HepG2 (cell line): ENCODE results near the gene MYO1B. TPM values are rescaled to one million over a fixed set of nuclear protein-coding genes. Genes with fewer than 3 reads are reported as not detected.

Experiments used
- ATAC-seq: fragments of 200-7000 bp; cut with Tn5 transposase; 3 replicates; pipeline ENCODE4 v1.9.1; 2020; ENCODE audit warnings: mild to moderate bottlenecking, moderate library complexity
- BruUV-seq: library from RNA; stranded (reverse); fragments of 400-500 nt; replicated peaks from 2 replicates; lab custom pipeline; 2021; lab: Mats Ljungman, UMichigan
- CTCF ChIA-PET: fragments of 300-600 bp; formaldehyde crosslinking; extraction: SDS; loops from one replicate; lab custom pipeline; 2021; ENCODE audit warnings: low total read pairs, inconsistent platforms, low intra/inter-chr PET ratio; lab: Yijun Ruan, JAX
- POLR2A ChIA-PET: fragments of 350-600 bp; sonication (Branson Sonifier 250); formaldehyde crosslinking; loops from one replicate; lab custom pipeline; 2020; ENCODE audit warnings: antibody characterized with exemption, inconsistent platforms; lab: Yijun Ruan, JAX
- DNase-seq: peaks from one replicate; pipeline ENCODE4 v3.0.0-alpha.2; 2015; ENCODE audit warnings: low spot score
- FAIRE-seq: peaks from 3 replicates; lab custom pipeline; 2011; peaks lifted over from hg19 to GRCh38; lab: Jason Lieb, UNC
- H2AFZ ChIP-seq: one replicate; pipeline ENCODE4 v1.6.1; 2011; ENCODE audit warnings: low read length, inconsistent platforms
- H3K27ac ChIP-seq: fragments of 300-600 bp; 3 replicates; pipeline ENCODE4 v1.8.0; 2011; ENCODE audit warnings: mixed run types, mild to moderate bottlenecking, mixed read lengths, low read length, inconsistent platforms; ENCODE audit not compliant: insufficient read depth; ENCODE audit errors: extremely low read length
- H3K27me3 ChIP-seq, 2 experiments: fragments of 200-600 bp in 1 of 2; 2 replicates in 1 of 2; 3 replicates in 1 of 2; pipeline versions ENCODE4 v1.6.0 to v1.8.0; 2011; ENCODE audit warnings: low read length in 2 of 2, mild to moderate bottlenecking in 2 of 2, moderate library complexity in 2 of 2, inconsistent platforms in 1 of 2; ENCODE audit not compliant: insufficient read depth in 2 of 2, control insufficient read depth in 1 of 2
- H3K36me3 ChIP-seq, 2 experiments: fragments of 200-600 bp in 1 of 2; replicated peaks in 1 of 2; 2 replicates in 1 of 2; 3 replicates in 1 of 2; pipeline versions ENCODE4 v1.5.1 to v1.8.0; 2011; ENCODE audit warnings: low read length in 2 of 2, inconsistent platforms in 1 of 2; ENCODE audit not compliant: insufficient read depth in 2 of 2, control insufficient read depth in 1 of 2
- H3K4me1 ChIP-seq: 2 replicates; pipeline ENCODE4 v1.5.1; 2012; ENCODE audit warnings: low read length, inconsistent platforms; ENCODE audit not compliant: insufficient read depth
- H3K4me2 ChIP-seq: 2 replicates; pipeline ENCODE4 v1.6.0; 2011; ENCODE audit warnings: low read depth, low read length, inconsistent platforms
- H3K4me3 ChIP-seq, 3 experiments: fragments of 200-600 bp in 1 of 3; sonication (generic), shearing (Covaris generic) in 1 of 3; replicated peaks in 1 of 3; 2 replicates each; pipeline ENCODE4 v1.5.1; 2011 to 2016; ENCODE audit warnings: low read length in 3 of 3, inconsistent platforms in 2 of 3, low read depth in 2 of 3, mild to moderate bottlenecking in 2 of 3, control low read depth in 1 of 3, mixed read lengths in 1 of 3; ENCODE audit not compliant: insufficient read depth in 1 of 3
- H3K79me2 ChIP-seq: one replicate; pipeline ENCODE4 v1.6.1; 2011; ENCODE audit warnings: low read length, inconsistent platforms; ENCODE audit not compliant: insufficient read depth
- H3K9ac ChIP-seq: 2 replicates; pipeline ENCODE4 v1.6.0; 2011; ENCODE audit warnings: mild to moderate bottlenecking, low read depth, low read length, inconsistent platforms; ENCODE audit not compliant: insufficient read depth
- H3K9me3 ChIP-seq: 2 replicates; pipeline ENCODE4 v1.5.1; 2012; ENCODE audit warnings: mild to moderate bottlenecking, low read length
- H4K20me1 ChIP-seq: 2 replicates; pipeline ENCODE4 v1.6.0; 2011; ENCODE audit warnings: inconsistent platforms, mild to moderate bottlenecking, low read length, moderate library complexity; ENCODE audit not compliant: insufficient read depth
- CHD2 ChIP-seq: IDR thresholded peaks from 2 replicates; pipeline ENCODE4 v1.6.1; 2011; ENCODE audit warnings: low read depth, low read length, improper control_type of control experiment
- ELF3 ChIP-seq: IDR thresholded peaks from 2 replicates; pipeline ENCODE4 v1.6.1; 2016; ENCODE audit warnings: missing genetic modification reagents, missing compliant biosample characterization
- FOSL2 ChIP-seq: sonication (generic); formaldehyde crosslinking; IDR thresholded peaks from 2 replicates; pipeline ENCODE4 v1.4.0; 2020; ENCODE audit warnings: missing genetic modification reagents
- GATAD2A ChIP-seq: IDR thresholded peaks from 2 replicates; pipeline ENCODE4 v1.6.1; 2016
- HHEX ChIP-seq: IDR thresholded peaks from 2 replicates; pipeline ENCODE4 v1.6.1; 2016; ENCODE audit warnings: control low read depth
- SMC3 ChIP-seq: IDR thresholded peaks from 2 replicates; pipeline ENCODE4 v1.6.1; 2011; ENCODE audit warnings: low read length, improper control_type of control experiment
- SOX6 ChIP-seq, 2 experiments: fragments of 450-650 bp in 1 of 2; sonication (generic) in 1 of 2; formaldehyde crosslinking in 1 of 2; IDR thresholded peaks; 2 replicates each; pipeline versions ENCODE4 v1.4.0 to v1.6.1; 2017 to 2020; ENCODE audit warnings: antibody characterized with exemption in 1 of 2, mild to moderate bottlenecking in 1 of 2, missing genetic modification reagents in 1 of 2
- STAG1 ChIP-seq: sonication (generic); formaldehyde crosslinking; IDR thresholded peaks from 2 replicates; pipeline ENCODE4 v1.4.0; 2020; ENCODE audit warnings: missing genetic modification reagents
- ZNF614 ChIP-seq: IDR thresholded peaks from 2 replicates; pipeline ENCODE4 v1.6.1; 2018; ENCODE audit warnings: missing biosample characterization, missing genetic modification reagents, inconsistent platforms, borderline replicate concordance
- WGBS: methylation state at CpG from one replicate; pipeline ENCODE4 v1.1.6; 2017; ENCODE audit warnings: low lambda C conversion rate; 5-methylcytosine and 5-hydroxymethylcytosine counted together
- in situ Hi-C: cut with HindIII; loops from 2 replicates; pipeline ENCODE4 v1.10.0; 2017; ENCODE audit warnings: low pct_unique_long_range_greater_than_20kb; ENCODE audit not compliant: extremely low pct_ligation_motif_present
- intact Hi-C: fragments of 100-400 bp; cut with micrococcal nuclease; formaldehyde crosslinking; loops from one replicate; pipeline ENCODE4 v1.10.0; 2022; ENCODE audit not compliant: unreplicated experiment
- polyA plus RNA-seq, 8 experiments: library from polyadenylated mRNA; depleted of rRNA in 3 of 8; stranded (reverse) in 7 of 8; unstranded in 1 of 8; fragments of >200 nt; fragmentation: Illumina TruSeq in 4 of 8; extraction: Trizol in 4 of 8; gene quantifications; 2 replicates each; pipeline versions ENCODE4 v1.2.1 to v1.2.3, GENCODE V29; 2011 to 2016; ENCODE audit warnings: low read depth in 4 of 8, missing spikeins in 1 of 8, mixed read lengths in 1 of 8; ENCODE audit not compliant: insufficient read depth in 1 of 8
- total RNA-seq, 5 experiments: library from RNA; depleted of rRNA; stranded (reverse); fragments of >200 nt; fragmentation: Illumina TruSeq; extraction: Trizol; gene quantifications; 2 replicates each; pipeline ENCODE4 v1.2.3, GENCODE V29; 2016; ENCODE audit warnings: low read depth in 1 of 5
- TF ChIP-seq, protein P1 (sequence below): IDR thresholded peaks from 2 replicates; pipeline ENCODE4 v1.6.1; 2012; ENCODE audit warnings: low read depth, low read length, improper control_type of control experiment
- TF ChIP-seq, protein P2 (sequence below): IDR thresholded peaks from 2 replicates; pipeline ENCODE4 v1.6.1; 2016; ENCODE audit warnings: mild to moderate bottlenecking
- TF ChIP-seq, protein P3 (sequence below), 2 experiments: fragments of 450-650 bp in 1 of 2; sonication (generic) in 1 of 2; formaldehyde crosslinking; IDR thresholded peaks; 2 replicates each; pipeline versions ENCODE4 v1.5.0 to v1.8.0; 2020 to 2022; ENCODE audit warnings: mild to moderate bottlenecking in 1 of 2, missing genetic modification reagents in 1 of 2
- TF ChIP-seq, protein P4 (sequence below): IDR thresholded peaks from 2 replicates; pipeline ENCODE4 v1.6.1; 2016; ENCODE audit warnings: low read depth, borderline replicate concordance
- TF ChIP-seq, protein P5 (sequence below): sonication (generic); formaldehyde crosslinking; IDR thresholded peaks from 2 replicates; pipeline ENCODE4 v1.4.0; 2020; ENCODE audit warnings: missing genetic modification reagents
- TF ChIP-seq, protein P6 (sequence below): sonication (generic); formaldehyde crosslinking; IDR thresholded peaks from 2 replicates; pipeline ENCODE4 v1.5.0; 2020; ENCODE audit warnings: mild to moderate bottlenecking, missing genetic modification reagents, moderate library complexity

The MYO1B gene
- total and polyA plus RNA-seq, 2 of the 13 experiments (the other 11 are each of a cell fraction or from before 2014, with no cell fraction given): 36.9 to 89.8 TPM

DNA sequence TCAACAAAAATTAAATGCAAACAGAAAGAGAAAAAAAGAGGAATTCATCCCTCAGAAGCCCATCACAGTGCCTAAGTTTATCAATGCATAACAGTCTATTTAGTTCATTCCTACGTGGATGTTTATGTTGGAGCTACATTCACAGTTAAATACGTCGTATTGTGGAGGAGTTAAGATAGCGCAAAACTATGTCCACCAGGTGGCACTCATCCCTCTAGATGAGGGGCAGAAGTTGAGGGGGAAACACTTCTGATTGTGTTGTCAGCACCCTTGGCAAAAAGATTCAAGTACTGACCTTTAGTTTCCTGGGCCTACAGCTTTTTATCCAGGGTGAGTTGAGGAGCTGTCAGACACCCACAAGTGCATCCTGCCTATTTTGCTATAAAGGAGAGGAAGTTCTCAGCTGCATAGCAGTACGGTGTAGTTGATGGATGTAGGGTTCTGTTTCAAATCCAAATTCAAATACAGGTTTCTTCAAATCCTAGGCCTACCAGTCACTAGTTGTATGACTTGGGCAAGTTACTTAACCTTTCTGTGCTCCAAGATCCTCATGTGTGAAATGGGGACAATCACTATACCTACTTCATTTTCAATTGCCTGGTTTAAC lies 26.8 kb upstream of the MYO1B start:
- FAIRE-seq (peak; percentile 98), ATAC-seq (peak; percentile 97), DNase-seq (peak; percentile 80)
- Histone ChIP-seq H3K9me3 (no peaks in the 10 kb centered on the region), H3K36me3 (no peaks in the 10 kb centered on the region), H3K79me2 (no peaks in the 10 kb centered on the region), H3K9ac (no peak overlapping the region), H3K27me3 (no peaks in the 10 kb centered on the region), H3K4me2 (peak overlapping the region; percentile 20; the same call in 1 of the 2 replicates), H3K4me3 (no peak overlapping the region), H3K4me1 (peaks cover 27% of the 10 kb centered on the region), H2AFZ (no peak overlapping the region), H4K20me1 (no peaks in the 10 kb centered on the region), H3K27ac (no peak overlapping the region)
- WGBS: 26% methylated on average over 5 of the region's 5 CpGs
- no TSS peak for BruUV-seq
- intact Hi-C loops (loop anchor here (1.0 to 5.0 kb wide), 6 partner anchors 27 to 303 kb away; partner anchors contain the start of gene MYO1B), in situ Hi-C loops (no loop called here)
- POLR2A ChIA-PET: no interaction called here
- CTCF ChIA-PET: interaction anchor here (1.5 to 3.2 kb wide), 5 partner anchors 53 to 303 kb away, joined by 4 to 22 read pairs (median 6); no protein-coding TSS in a partner anchor
- TF ChIP-seq, protein P1, sequence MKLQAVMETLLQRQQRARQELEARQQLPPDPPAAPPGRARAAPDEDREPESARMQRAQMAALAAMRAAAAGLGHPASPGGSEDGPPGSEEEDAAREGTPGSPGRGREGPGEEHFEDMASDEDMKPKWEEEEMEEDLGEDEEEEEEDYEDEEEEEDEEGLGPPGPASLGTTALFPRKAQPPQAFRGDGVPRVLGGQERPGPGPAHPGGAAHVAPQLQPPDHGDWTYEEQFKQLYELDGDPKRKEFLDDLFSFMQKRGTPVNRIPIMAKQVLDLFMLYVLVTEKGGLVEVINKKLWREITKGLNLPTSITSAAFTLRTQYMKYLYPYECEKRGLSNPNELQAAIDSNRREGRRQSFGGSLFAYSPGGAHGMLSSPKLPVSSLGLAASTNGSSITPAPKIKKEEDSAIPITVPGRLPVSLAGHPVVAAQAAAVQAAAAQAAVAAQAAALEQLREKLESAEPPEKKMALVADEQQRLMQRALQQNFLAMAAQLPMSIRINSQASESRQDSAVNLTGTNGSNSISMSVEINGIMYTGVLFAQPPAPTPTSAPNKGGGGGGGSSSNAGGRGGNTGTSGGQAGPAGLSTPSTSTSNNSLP: 0 out of 2 replicates have a peak, but pooled peaks have one; percentile 35
- TF ChIP-seq, protein P2, sequence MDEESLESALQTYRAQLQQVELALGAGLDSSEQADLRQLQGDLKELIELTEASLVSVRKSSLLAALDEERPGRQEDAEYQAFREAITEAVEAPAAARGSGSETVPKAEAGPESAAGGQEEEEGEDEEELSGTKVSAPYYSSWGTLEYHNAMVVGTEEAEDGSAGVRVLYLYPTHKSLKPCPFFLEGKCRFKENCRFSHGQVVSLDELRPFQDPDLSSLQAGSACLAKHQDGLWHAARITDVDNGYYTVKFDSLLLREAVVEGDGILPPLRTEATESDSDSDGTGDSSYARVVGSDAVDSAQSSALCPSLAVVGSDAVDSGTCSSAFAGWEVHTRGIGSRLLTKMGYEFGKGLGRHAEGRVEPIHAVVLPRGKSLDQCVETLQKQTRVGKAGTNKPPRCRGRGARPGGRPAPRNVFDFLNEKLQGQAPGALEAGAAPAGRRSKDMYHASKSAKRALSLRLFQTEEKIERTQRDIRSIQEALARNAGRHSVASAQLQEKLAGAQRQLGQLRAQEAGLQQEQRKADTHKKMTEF (CRISPR knock-in tag): 0 out of 2 replicates have a peak, but pooled peaks have one; percentile 15
- TF ChIP-seq, protein P3, sequence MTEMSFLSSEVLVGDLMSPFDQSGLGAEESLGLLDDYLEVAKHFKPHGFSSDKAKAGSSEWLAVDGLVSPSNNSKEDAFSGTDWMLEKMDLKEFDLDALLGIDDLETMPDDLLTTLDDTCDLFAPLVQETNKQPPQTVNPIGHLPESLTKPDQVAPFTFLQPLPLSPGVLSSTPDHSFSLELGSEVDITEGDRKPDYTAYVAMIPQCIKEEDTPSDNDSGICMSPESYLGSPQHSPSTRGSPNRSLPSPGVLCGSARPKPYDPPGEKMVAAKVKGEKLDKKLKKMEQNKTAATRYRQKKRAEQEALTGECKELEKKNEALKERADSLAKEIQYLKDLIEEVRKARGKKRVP (CRISPR knock-in tag; IDR thresholded peaks at IDR 0.05): peak in 1 of 2 experiments; percentile 50; a peak in 1 of 4 replicates
- TF ChIP-seq, protein P4, sequence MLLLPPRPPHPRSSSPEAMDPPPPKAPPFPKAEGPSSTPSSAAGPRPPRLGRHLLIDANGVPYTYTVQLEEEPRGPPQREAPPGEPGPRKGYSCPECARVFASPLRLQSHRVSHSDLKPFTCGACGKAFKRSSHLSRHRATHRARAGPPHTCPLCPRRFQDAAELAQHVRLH (CRISPR knock-in tag): 0 out of 2 replicates have a peak, but pooled peaks have one; percentile 37
- TF ChIP-seq SMC3 (peak; percentile 96), STAG1 (peak; percentile 91), ELF3 (CRISPR knock-in tag) (0 out of 2 replicates have a peak, but pooled peaks have one; percentile 44), GATAD2A (CRISPR knock-in tag) (peak; percentile 51; the same call in 1 of the 2 replicates), FOSL2 (0 out of 2 replicates have a peak, but pooled peaks have one; percentile 21), CHD2 (no peak), HHEX (CRISPR knock-in tag) (no peak), SOX6 (IDR thresholded peaks at IDR 0.05) (no peak), SOX6 (CRISPR knock-in tag; IDR thresholded peaks at IDR 0.05) (peak; percentile 14; the same call in 1 of the 2 replicates), ZNF614 (CRISPR knock-in tag) (0 out of 2 replicates have a peak, but pooled peaks have one; percentile 49)
- TF ChIP-seq, protein P5, sequence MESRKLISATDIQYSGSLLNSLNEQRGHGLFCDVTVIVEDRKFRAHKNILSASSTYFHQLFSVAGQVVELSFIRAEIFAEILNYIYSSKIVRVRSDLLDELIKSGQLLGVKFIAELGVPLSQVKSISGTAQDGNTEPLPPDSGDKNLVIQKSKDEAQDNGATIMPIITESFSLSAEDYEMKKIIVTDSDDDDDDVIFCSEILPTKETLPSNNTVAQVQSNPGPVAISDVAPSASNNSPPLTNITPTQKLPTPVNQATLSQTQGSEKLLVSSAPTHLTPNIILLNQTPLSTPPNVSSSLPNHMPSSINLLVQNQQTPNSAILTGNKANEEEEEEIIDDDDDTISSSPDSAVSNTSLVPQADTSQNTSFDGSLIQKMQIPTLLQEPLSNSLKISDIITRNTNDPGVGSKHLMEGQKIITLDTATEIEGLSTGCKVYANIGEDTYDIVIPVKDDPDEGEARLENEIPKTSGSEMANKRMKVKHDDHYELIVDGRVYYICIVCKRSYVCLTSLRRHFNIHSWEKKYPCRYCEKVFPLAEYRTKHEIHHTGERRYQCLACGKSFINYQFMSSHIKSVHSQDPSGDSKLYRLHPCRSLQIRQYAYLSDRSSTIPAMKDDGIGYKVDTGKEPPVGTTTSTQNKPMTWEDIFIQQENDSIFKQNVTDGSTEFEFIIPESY (CRISPR knock-in tag): peak; percentile 83
- TF ChIP-seq, protein P6, sequence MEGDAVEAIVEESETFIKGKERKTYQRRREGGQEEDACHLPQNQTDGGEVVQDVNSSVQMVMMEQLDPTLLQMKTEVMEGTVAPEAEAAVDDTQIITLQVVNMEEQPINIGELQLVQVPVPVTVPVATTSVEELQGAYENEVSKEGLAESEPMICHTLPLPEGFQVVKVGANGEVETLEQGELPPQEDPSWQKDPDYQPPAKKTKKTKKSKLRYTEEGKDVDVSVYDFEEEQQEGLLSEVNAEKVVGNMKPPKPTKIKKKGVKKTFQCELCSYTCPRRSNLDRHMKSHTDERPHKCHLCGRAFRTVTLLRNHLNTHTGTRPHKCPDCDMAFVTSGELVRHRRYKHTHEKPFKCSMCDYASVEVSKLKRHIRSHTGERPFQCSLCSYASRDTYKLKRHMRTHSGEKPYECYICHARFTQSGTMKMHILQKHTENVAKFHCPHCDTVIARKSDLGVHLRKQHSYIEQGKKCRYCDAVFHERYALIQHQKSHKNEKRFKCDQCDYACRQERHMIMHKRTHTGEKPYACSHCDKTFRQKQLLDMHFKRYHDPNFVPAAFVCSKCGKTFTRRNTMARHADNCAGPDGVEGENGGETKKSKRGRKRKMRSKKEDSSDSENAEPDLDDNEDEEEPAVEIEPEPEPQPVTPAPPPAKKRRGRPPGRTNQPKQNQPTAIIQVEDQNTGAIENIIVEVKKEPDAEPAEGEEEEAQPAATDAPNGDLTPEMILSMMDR (CRISPR knock-in tag): peak; percentile 93
